WTC11 (cell line): ENCODE results near the gene MTF1. TPM values are rescaled to one million over a fixed set of nuclear protein-coding genes. Genes with fewer than 3 reads are reported as not detected.
A peak's percentile ranks its signal among the peaks of the same experiment; 100 is the strongest.

Experiments
- CREB1 ChIP-seq: sonication (generic); formaldehyde crosslinking; IDR thresholded peaks from 2 replicates; pipeline ENCODE4 v1.8.0; 2023; ENCODE audit warnings: mild to moderate bottlenecking, missing genetic modification reagents
- ESRRA ChIP-seq: sonication (generic); formaldehyde crosslinking; IDR thresholded peaks from 2 replicates; pipeline ENCODE4 v1.8.1; 2022; ENCODE audit warnings: mild to moderate bottlenecking, missing genetic modification reagents, borderline replicate concordance
- FOXJ3 ChIP-seq: sonication (generic); formaldehyde crosslinking; IDR thresholded peaks from 2 replicates; pipeline ENCODE4 v1.9.0; 2021; ENCODE audit warnings: missing genetic modification reagents, mild to moderate bottlenecking, borderline replicate concordance
- GABPB1 ChIP-seq: sonication (generic); formaldehyde crosslinking; IDR thresholded peaks from 2 replicates; pipeline ENCODE4 v1.8.1; 2023; ENCODE audit warnings: mild to moderate bottlenecking, missing genetic modification reagents
- GTF2I ChIP-seq: fragments of 250-450 bp; sonication (Bioruptor Pico); conservative IDR thresholded peaks from 2 replicates; pipeline ENCODE4 v1.4.0; 2021; ENCODE audit warnings: mild to moderate bottlenecking
- NFYB ChIP-seq: sonication (generic); formaldehyde crosslinking; conservative IDR thresholded peaks from 2 replicates; pipeline ENCODE4 v1.8.0; 2022; ENCODE audit warnings: low read depth, missing genetic modification reagents
- NR2C2 ChIP-seq: sonication (generic); formaldehyde crosslinking; IDR thresholded peaks from 2 replicates; pipeline ENCODE4 v1.8.0; 2022; ENCODE audit warnings: mild to moderate bottlenecking, missing genetic modification reagents
- PRRX2 ChIP-seq: fragments of 250-450 bp; sonication (Bioruptor Pico); IDR thresholded peaks from 2 replicates; pipeline ENCODE4 v1.8.0; 2021; ENCODE audit warnings: mild to moderate bottlenecking
- RORB ChIP-seq: fragments of 250-450 bp; sonication (Bioruptor Pico); IDR thresholded peaks from 2 replicates; pipeline ENCODE4 v1.9.0; 2021; ENCODE audit warnings: mild to moderate bottlenecking
- SMAD4 ChIP-seq: sonication (generic); formaldehyde crosslinking; IDR thresholded peaks from 2 replicates; pipeline ENCODE4 v1.8.0; 2022; ENCODE audit warnings: mild to moderate bottlenecking, missing genetic modification reagents
- SOX15 ChIP-seq: fragments of 250-450 bp; sonication (Bioruptor Pico); IDR thresholded peaks from 2 replicates; pipeline ENCODE4 v1.9.0; 2021; ENCODE audit warnings: mild to moderate bottlenecking
- TEAD1 ChIP-seq: sonication (generic); formaldehyde crosslinking; IDR thresholded peaks from 2 replicates; pipeline ENCODE4 v1.8.0; 2022; ENCODE audit warnings: mild to moderate bottlenecking, missing genetic modification reagents
- TP53 ChIP-seq: sonication (generic); formaldehyde crosslinking; IDR thresholded peaks from 2 replicates; pipeline ENCODE4 v1.8.1; 2023; ENCODE audit warnings: mild to moderate bottlenecking, missing genetic modification reagents
- ZBTB21 ChIP-seq: sonication (generic); formaldehyde crosslinking; IDR thresholded peaks from 2 replicates; pipeline ENCODE4 v1.8.1; 2023; ENCODE audit warnings: mild to moderate bottlenecking, missing genetic modification reagents, borderline replicate concordance
- ZNF121 ChIP-seq: sonication (generic); formaldehyde crosslinking; IDR thresholded peaks from 2 replicates; pipeline ENCODE4 v1.8.0; 2023; ENCODE audit warnings: missing genetic modification reagents
- ZNF138 ChIP-seq: sonication (generic); formaldehyde crosslinking; conservative IDR thresholded peaks from 2 replicates; pipeline ENCODE4 v1.8.1; 2022; ENCODE audit warnings: mild to moderate bottlenecking, moderate library complexity, missing genetic modification reagents
- ZNF396 ChIP-seq: fragments of 250-450 bp; sonication (Bioruptor Pico); IDR thresholded peaks from 2 replicates; pipeline ENCODE4 v1.8.0; 2021; ENCODE audit warnings: mild to moderate bottlenecking, moderate library complexity, borderline replicate concordance
- ZNF423 ChIP-seq: fragments of 250-450 bp; sonication (Bioruptor Pico); IDR thresholded peaks from 2 replicates; pipeline ENCODE4 v2.1.2; 2022; ENCODE audit warnings: mild to moderate bottlenecking, moderate library complexity
- total RNA-seq: library from RNA; stranded (reverse); gene quantifications from 3 replicates; pipeline ENCODE4 v1.2.3, GENCODE V29; 2021
- TF ChIP-seq, protein P1 (sequence below): sonication (generic); formaldehyde crosslinking; IDR thresholded peaks from 2 replicates; pipeline ENCODE4 v1.8.0; 2023; ENCODE audit warnings: mild to moderate bottlenecking, missing genetic modification reagents
- TF ChIP-seq, protein P2 (sequence below): fragments of 250-450 bp; sonication (Bioruptor Pico); IDR thresholded peaks from 2 replicates; pipeline ENCODE4 v1.9.0; 2021; ENCODE audit warnings: mild to moderate bottlenecking
- TF ChIP-seq, protein P3 (sequence below): sonication (generic); formaldehyde crosslinking; IDR thresholded peaks from 2 replicates; pipeline ENCODE4 v1.8.1; 2023; ENCODE audit warnings: mild to moderate bottlenecking, missing genetic modification reagents
- TF ChIP-seq, protein P4 (sequence below): sonication (generic); formaldehyde crosslinking; IDR thresholded peaks from 2 replicates; pipeline ENCODE4 v1.8.1; 2023; ENCODE audit warnings: mild to moderate bottlenecking, missing genetic modification reagents
- TF ChIP-seq, protein P5 (sequence below): sonication (generic); formaldehyde crosslinking; IDR thresholded peaks from 2 replicates; pipeline ENCODE4 v1.8.1; 2023; ENCODE audit warnings: mild to moderate bottlenecking, missing genetic modification reagents, borderline replicate concordance
- TF ChIP-seq, protein P6 (sequence below): sonication (generic); formaldehyde crosslinking; IDR thresholded peaks from 2 replicates; pipeline ENCODE4 v1.8.1; 2022; ENCODE audit warnings: low read depth, missing genetic modification reagents, borderline replicate concordance
- TF ChIP-seq, protein P7 (sequence below): fragments of 250-450 bp; sonication (Bioruptor Pico); IDR thresholded peaks from 2 replicates; pipeline ENCODE4 v1.8.0; 2021; ENCODE audit warnings: mild to moderate bottlenecking

Gene MTF1
- total RNA-seq, 1 experiment from 2014 or later: 12.2 TPM

DNA sequence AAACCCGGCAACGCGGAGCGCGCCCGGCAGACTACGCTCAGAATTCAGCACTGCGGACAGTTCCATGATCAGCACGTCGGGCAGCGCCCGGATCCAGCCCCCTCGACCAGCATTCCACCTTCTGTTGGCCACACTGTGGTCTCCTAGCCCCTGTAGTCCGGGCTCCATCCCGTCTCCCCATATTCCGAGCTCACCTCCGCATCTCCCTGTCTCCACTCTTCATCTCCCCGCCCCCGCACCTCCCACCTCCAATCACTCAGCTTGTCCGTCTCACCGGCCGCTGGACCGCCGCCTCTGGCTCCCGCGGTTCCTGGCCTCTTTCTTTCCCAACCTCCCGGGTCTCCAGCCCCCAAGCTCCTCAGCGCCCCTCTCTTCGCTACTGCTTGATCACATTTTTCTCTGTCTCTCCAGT, 95.0 kb downstream of the MTF1 start (continued):
- TF ChIP-seq, protein P1, sequence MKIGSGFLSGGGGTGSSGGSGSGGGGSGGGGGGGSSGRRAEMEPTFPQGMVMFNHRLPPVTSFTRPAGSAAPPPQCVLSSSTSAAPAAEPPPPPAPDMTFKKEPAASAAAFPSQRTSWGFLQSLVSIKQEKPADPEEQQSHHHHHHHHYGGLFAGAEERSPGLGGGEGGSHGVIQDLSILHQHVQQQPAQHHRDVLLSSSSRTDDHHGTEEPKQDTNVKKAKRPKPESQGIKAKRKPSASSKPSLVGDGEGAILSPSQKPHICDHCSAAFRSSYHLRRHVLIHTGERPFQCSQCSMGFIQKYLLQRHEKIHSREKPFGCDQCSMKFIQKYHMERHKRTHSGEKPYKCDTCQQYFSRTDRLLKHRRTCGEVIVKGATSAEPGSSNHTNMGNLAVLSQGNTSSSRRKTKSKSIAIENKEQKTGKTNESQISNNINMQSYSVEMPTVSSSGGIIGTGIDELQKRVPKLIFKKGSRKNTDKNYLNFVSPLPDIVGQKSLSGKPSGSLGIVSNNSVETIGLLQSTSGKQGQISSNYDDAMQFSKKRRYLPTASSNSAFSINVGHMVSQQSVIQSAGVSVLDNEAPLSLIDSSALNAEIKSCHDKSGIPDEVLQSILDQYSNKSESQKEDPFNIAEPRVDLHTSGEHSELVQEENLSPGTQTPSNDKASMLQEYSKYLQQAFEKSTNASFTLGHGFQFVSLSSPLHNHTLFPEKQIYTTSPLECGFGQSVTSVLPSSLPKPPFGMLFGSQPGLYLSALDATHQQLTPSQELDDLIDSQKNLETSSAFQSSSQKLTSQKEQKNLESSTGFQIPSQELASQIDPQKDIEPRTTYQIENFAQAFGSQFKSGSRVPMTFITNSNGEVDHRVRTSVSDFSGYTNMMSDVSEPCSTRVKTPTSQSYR (CRISPR knock-in tag): peak; percentile 98
- TF ChIP-seq TP53: peak; percentile 99
- TF ChIP-seq, protein P2, sequence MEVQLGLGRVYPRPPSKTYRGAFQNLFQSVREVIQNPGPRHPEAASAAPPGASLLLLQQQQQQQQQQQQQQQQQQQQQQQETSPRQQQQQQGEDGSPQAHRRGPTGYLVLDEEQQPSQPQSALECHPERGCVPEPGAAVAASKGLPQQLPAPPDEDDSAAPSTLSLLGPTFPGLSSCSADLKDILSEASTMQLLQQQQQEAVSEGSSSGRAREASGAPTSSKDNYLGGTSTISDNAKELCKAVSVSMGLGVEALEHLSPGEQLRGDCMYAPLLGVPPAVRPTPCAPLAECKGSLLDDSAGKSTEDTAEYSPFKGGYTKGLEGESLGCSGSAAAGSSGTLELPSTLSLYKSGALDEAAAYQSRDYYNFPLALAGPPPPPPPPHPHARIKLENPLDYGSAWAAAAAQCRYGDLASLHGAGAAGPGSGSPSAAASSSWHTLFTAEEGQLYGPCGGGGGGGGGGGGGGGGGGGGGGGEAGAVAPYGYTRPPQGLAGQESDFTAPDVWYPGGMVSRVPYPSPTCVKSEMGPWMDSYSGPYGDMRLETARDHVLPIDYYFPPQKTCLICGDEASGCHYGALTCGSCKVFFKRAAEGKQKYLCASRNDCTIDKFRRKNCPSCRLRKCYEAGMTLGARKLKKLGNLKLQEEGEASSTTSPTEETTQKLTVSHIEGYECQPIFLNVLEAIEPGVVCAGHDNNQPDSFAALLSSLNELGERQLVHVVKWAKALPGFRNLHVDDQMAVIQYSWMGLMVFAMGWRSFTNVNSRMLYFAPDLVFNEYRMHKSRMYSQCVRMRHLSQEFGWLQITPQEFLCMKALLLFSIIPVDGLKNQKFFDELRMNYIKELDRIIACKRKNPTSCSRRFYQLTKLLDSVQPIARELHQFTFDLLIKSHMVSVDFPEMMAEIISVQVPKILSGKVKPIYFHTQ (CRISPR knock-in tag): no peak
- peak; percentile 89; the same call in 1 of the 2 replicates for TF ChIP-seq PRRX2
- TF ChIP-seq, protein P3, sequence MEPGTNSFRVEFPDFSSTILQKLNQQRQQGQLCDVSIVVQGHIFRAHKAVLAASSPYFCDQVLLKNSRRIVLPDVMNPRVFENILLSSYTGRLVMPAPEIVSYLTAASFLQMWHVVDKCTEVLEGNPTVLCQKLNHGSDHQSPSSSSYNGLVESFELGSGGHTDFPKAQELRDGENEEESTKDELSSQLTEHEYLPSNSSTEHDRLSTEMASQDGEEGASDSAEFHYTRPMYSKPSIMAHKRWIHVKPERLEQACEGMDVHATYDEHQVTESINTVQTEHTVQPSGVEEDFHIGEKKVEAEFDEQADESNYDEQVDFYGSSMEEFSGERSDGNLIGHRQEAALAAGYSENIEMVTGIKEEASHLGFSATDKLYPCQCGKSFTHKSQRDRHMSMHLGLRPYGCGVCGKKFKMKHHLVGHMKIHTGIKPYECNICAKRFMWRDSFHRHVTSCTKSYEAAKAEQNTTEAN (CRISPR knock-in tag): peak; percentile 97
- TF ChIP-seq FOXJ3 (CRISPR knock-in tag): peak; percentile 88
- TF ChIP-seq, protein P4, sequence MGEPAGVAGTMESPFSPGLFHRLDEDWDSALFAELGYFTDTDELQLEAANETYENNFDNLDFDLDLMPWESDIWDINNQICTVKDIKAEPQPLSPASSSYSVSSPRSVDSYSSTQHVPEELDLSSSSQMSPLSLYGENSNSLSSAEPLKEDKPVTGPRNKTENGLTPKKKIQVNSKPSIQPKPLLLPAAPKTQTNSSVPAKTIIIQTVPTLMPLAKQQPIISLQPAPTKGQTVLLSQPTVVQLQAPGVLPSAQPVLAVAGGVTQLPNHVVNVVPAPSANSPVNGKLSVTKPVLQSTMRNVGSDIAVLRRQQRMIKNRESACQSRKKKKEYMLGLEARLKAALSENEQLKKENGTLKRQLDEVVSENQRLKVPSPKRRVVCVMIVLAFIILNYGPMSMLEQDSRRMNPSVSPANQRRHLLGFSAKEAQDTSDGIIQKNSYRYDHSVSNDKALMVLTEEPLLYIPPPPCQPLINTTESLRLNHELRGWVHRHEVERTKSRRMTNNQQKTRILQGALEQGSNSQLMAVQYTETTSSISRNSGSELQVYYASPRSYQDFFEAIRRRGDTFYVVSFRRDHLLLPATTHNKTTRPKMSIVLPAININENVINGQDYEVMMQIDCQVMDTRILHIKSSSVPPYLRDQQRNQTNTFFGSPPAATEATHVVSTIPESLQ (CRISPR knock-in tag): peak; percentile 94
- TF ChIP-seq, protein P5, sequence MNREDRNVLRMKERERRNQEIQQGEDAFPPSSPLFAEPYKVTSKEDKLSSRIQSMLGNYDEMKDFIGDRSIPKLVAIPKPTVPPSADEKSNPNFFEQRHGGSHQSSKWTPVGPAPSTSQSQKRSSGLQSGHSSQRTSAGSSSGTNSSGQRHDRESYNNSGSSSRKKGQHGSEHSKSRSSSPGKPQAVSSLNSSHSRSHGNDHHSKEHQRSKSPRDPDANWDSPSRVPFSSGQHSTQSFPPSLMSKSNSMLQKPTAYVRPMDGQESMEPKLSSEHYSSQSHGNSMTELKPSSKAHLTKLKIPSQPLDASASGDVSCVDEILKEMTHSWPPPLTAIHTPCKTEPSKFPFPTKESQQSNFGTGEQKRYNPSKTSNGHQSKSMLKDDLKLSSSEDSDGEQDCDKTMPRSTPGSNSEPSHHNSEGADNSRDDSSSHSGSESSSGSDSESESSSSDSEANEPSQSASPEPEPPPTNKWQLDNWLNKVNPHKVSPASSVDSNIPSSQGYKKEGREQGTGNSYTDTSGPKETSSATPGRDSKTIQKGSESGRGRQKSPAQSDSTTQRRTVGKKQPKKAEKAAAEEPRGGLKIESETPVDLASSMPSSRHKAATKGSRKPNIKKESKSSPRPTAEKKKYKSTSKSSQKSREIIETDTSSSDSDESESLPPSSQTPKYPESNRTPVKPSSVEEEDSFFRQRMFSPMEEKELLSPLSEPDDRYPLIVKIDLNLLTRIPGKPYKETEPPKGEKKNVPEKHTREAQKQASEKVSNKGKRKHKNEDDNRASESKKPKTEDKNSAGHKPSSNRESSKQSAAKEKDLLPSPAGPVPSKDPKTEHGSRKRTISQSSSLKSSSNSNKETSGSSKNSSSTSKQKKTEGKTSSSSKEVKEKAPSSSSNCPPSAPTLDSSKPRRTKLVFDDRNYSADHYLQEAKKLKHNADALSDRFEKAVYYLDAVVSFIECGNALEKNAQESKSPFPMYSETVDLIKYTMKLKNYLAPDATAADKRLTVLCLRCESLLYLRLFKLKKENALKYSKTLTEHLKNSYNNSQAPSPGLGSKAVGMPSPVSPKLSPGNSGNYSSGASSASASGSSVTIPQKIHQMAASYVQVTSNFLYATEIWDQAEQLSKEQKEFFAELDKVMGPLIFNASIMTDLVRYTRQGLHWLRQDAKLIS (CRISPR knock-in tag): peak; percentile 92; the same call in 1 of the 2 replicates
- peak; percentile 87 for TF ChIP-seq NR2C2 (CRISPR knock-in tag)
- TF ChIP-seq ZNF138: peak; percentile 94; the same call in 1 of the 2 replicates
- no peak for TF ChIP-seq RORB
- peak; percentile 99 for TF ChIP-seq CREB1
- peak; percentile 99 for TF ChIP-seq ESRRA (CRISPR knock-in tag)
- TF ChIP-seq, protein P6, sequence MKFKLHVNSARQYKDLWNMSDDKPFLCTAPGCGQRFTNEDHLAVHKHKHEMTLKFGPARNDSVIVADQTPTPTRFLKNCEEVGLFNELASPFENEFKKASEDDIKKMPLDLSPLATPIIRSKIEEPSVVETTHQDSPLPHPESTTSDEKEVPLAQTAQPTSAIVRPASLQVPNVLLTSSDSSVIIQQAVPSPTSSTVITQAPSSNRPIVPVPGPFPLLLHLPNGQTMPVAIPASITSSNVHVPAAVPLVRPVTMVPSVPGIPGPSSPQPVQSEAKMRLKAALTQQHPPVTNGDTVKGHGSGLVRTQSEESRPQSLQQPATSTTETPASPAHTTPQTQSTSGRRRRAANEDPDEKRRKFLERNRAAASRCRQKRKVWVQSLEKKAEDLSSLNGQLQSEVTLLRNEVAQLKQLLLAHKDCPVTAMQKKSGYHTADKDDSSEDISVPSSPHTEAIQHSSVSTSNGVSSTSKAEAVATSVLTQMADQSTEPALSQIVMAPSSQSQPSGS (CRISPR knock-in tag): peak; percentile 92
- TF ChIP-seq, protein P7, sequence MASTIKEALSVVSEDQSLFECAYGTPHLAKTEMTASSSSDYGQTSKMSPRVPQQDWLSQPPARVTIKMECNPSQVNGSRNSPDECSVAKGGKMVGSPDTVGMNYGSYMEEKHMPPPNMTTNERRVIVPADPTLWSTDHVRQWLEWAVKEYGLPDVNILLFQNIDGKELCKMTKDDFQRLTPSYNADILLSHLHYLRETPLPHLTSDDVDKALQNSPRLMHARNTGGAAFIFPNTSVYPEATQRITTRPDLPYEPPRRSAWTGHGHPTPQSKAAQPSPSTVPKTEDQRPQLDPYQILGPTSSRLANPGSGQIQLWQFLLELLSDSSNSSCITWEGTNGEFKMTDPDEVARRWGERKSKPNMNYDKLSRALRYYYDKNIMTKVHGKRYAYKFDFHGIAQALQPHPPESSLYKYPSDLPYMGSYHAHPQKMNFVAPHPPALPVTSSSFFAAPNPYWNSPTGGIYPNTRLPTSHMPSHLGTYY (CRISPR knock-in tag): no peak
- peak; percentile 99 for TF ChIP-seq TEAD1 (CRISPR knock-in tag)
- peak; percentile 73 for TF ChIP-seq NFYB (CRISPR knock-in tag)
- TF ChIP-seq ZBTB21: peak; percentile 88
- TF ChIP-seq GTF2I: no peak
- TF ChIP-seq ZNF121 (CRISPR knock-in tag): peak; percentile 85; the same call in 1 of the 2 replicates
- peak; percentile 93 for TF ChIP-seq ZNF396
- TF ChIP-seq ZNF423 (CRISPR knock-in tag): no peak
- TF ChIP-seq GABPB1 (CRISPR knock-in tag): peak; percentile 80
- peak; percentile 99 for TF ChIP-seq SMAD4 (CRISPR knock-in tag)
- no peak for TF ChIP-seq SOX15
